WTC11 (cell line): Measurements from ENCODE around the gene TTLL3.

Experiments
- CTCF ChIP-seq: fragments of 200-600 bp; IDR thresholded peaks from 2 replicates; pipeline ENCODE4 v1.8.0; 2022; ENCODE audit warnings: antibody characterized with exemption
- SMAD3 ChIP-seq: sonication (generic); formaldehyde crosslinking; IDR thresholded peaks from 2 replicates; pipeline ENCODE4 v1.8.0; 2022; ENCODE audit warnings: missing genetic modification reagents, mild to moderate bottlenecking, borderline replicate concordance
- TF ChIP-seq, protein P1 (sequence below): sonication (generic); formaldehyde crosslinking; IDR thresholded peaks from 2 replicates; pipeline ENCODE4 v1.8.0; 2023; ENCODE audit warnings: mild to moderate bottlenecking, missing genetic modification reagents

- TF ChIP-seq CTCF, result no peak
- no peak for TF ChIP-seq SMAD3 (CRISPR knock-in tag)
- TF ChIP-seq, protein P1, sequence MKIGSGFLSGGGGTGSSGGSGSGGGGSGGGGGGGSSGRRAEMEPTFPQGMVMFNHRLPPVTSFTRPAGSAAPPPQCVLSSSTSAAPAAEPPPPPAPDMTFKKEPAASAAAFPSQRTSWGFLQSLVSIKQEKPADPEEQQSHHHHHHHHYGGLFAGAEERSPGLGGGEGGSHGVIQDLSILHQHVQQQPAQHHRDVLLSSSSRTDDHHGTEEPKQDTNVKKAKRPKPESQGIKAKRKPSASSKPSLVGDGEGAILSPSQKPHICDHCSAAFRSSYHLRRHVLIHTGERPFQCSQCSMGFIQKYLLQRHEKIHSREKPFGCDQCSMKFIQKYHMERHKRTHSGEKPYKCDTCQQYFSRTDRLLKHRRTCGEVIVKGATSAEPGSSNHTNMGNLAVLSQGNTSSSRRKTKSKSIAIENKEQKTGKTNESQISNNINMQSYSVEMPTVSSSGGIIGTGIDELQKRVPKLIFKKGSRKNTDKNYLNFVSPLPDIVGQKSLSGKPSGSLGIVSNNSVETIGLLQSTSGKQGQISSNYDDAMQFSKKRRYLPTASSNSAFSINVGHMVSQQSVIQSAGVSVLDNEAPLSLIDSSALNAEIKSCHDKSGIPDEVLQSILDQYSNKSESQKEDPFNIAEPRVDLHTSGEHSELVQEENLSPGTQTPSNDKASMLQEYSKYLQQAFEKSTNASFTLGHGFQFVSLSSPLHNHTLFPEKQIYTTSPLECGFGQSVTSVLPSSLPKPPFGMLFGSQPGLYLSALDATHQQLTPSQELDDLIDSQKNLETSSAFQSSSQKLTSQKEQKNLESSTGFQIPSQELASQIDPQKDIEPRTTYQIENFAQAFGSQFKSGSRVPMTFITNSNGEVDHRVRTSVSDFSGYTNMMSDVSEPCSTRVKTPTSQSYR, result no peak
These were observed 33.0 kb upstream of the TTLL3 start for GRCh38 chr3:9776896-9777693.
